MM.1S (cell line): ENCODE results near the gene JMJD7.

ENCODE experiments used
- DNase-seq: peaks from one replicate; pipeline ENCODE4 v3.0.0-alpha.2; 2015
- H2AFZ ChIP-seq: fragments of 300-600 bp; sonication (generic); 2 replicates; pipeline ENCODE4 v1.6.0; 2016; ENCODE audit warnings: antibody characterized with exemption, low read length
- H3F3A ChIP-seq: fragments of 300-600 bp; sonication (generic); 2 replicates; pipeline ENCODE4 v1.6.1; 2016; ENCODE audit warnings: mild to moderate bottlenecking, antibody characterized with exemption, low read length, moderate library complexity, mixed read lengths; ENCODE audit not compliant: insufficient read depth
- H3K27ac ChIP-seq: fragments of 300-600 bp; sonication (generic); 2 replicates; pipeline ENCODE4 v1.5.1; 2016; ENCODE audit warnings: mild to moderate bottlenecking, low read length
- H3K27me3 ChIP-seq: fragments of 300-600 bp; sonication (generic); replicated peaks from 2 replicates; pipeline ENCODE4 v1.6.0; 2016; ENCODE audit warnings: low read length; ENCODE audit not compliant: insufficient read depth
- H3K36me3 ChIP-seq: fragments of 300-600 bp; sonication (generic); replicated peaks from 2 replicates; pipeline ENCODE4 v1.6.1; 2016; ENCODE audit warnings: mild to moderate bottlenecking, low read length, mixed read lengths; ENCODE audit not compliant: insufficient read depth
- H3K4me1 ChIP-seq: fragments of 300-600 bp; sonication (generic); 2 replicates; pipeline ENCODE4 v1.6.1; 2016; ENCODE audit warnings: low read length, mixed read lengths
- H3K4me2 ChIP-seq: fragments of 300-600 bp; sonication (generic); 2 replicates; pipeline ENCODE4 v1.6.0; 2016; ENCODE audit warnings: low read depth, low read length
- H3K4me3 ChIP-seq: fragments of 300-600 bp; sonication (generic); 2 replicates; pipeline ENCODE4 v1.5.1; 2016; ENCODE audit warnings: low read length, mixed read lengths
- H3K79me2 ChIP-seq: fragments of 300-600 bp; sonication (generic); 2 replicates; pipeline ENCODE4 v1.6.1; 2016; ENCODE audit warnings: mixed run types, low read length, mixed read lengths
- H3K9ac ChIP-seq: fragments of 300-600 bp; sonication (generic); 2 replicates; pipeline ENCODE4 v1.6.1; 2016; ENCODE audit warnings: low read length, mixed read lengths
- H3K9me2 ChIP-seq: fragments of 300-600 bp; sonication (generic); replicated peaks from 2 replicates; pipeline ENCODE4 v1.6.1; 2016; ENCODE audit warnings: mild to moderate bottlenecking, low read length, mixed read lengths; ENCODE audit not compliant: insufficient read depth
- H3K9me3 ChIP-seq: fragments of 300-600 bp; sonication (generic); replicated peaks from 2 replicates; pipeline ENCODE4 v1.6.1; 2016; ENCODE audit warnings: mild to moderate bottlenecking, low read length, mixed read lengths; ENCODE audit not compliant: insufficient read depth
- H4K20me1 ChIP-seq: fragments of 300-600 bp; sonication (generic); 2 replicates; pipeline ENCODE4 v1.6.1; 2016; ENCODE audit warnings: mild to moderate bottlenecking, low read length, moderate library complexity, mixed read lengths; ENCODE audit not compliant: insufficient read depth
- EZH2 ChIP-seq: fragments of 300-600 bp; sonication (generic); optimal IDR thresholded peaks from 2 replicates; pipeline ENCODE3; 2017; ENCODE audit warnings: low read depth, mild to moderate bottlenecking, antibody characterized with exemption, low read length, mixed read lengths
- EZH2phosphoT487 ChIP-seq: fragments of 300-600 bp; sonication (generic); IDR thresholded peaks from 2 replicates; pipeline ENCODE4 v1.6.1; 2018; ENCODE audit warnings: antibody characterized with exemption, low read length
- TF ChIP-seq, protein P1 (sequence below): fragments of 300-600 bp; sonication (generic); IDR thresholded peaks from 2 replicates; pipeline ENCODE4 v1.5.1; 2016; ENCODE audit warnings: antibody characterized with exemption, low read length, mixed read lengths

The JMJD7 gene

DNA sequence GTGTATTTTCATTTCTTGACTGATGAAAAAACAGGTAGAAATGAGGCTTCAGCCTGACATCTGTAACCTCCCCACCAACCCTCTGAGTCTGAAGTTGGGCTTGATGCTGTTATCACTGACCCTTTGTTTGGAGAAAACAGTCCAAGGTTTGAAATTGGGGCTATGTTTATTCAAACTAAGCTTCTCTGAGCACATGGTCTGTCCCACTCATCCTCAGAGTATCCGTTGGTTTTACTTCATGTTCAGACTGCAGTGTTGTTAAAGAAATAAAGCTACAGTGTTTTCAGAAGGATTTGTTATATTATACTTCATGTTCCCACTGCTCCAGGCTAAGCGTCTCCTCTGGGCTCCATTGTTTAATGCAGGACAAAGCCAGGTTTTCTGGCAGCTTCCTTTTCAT is 47.6 kb upstream of the JMJD7 start:
- Histone ChIP-seq H3K27ac (peak overlapping the region; percentile 32; the same call in 1 of the 2 replicates), H3K36me3 (no peaks in the 10 kb centered on the region), H4K20me1 (no peaks in the 10 kb centered on the region), H3K4me2 (peak overlapping the region; percentile 45), H3K4me3 (no peak overlapping the region), H3K4me1 (peaks cover 20% of the 10 kb centered on the region), H3K79me2 (peaks cover 8% of the 10 kb centered on the region; the same call in 1 of the 2 replicates), H3F3A (peaks cover 14% of the 10 kb centered on the region), H3K9me3 (no peaks in the 10 kb centered on the region), H2AFZ (no peak overlapping the region), H3K9ac (no peak overlapping the region), H3K9me2 (no peaks in the 10 kb centered on the region), H3K27me3 (no peaks in the 10 kb centered on the region)
- TF ChIP-seq EZH2 (no peak), EZH2phosphoT487 (no peak)
- TF ChIP-seq, protein P1, sequence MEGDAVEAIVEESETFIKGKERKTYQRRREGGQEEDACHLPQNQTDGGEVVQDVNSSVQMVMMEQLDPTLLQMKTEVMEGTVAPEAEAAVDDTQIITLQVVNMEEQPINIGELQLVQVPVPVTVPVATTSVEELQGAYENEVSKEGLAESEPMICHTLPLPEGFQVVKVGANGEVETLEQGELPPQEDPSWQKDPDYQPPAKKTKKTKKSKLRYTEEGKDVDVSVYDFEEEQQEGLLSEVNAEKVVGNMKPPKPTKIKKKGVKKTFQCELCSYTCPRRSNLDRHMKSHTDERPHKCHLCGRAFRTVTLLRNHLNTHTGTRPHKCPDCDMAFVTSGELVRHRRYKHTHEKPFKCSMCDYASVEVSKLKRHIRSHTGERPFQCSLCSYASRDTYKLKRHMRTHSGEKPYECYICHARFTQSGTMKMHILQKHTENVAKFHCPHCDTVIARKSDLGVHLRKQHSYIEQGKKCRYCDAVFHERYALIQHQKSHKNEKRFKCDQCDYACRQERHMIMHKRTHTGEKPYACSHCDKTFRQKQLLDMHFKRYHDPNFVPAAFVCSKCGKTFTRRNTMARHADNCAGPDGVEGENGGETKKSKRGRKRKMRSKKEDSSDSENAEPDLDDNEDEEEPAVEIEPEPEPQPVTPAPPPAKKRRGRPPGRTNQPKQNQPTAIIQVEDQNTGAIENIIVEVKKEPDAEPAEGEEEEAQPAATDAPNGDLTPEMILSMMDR: no peak
- DNase-seq: no peak

DNA sequence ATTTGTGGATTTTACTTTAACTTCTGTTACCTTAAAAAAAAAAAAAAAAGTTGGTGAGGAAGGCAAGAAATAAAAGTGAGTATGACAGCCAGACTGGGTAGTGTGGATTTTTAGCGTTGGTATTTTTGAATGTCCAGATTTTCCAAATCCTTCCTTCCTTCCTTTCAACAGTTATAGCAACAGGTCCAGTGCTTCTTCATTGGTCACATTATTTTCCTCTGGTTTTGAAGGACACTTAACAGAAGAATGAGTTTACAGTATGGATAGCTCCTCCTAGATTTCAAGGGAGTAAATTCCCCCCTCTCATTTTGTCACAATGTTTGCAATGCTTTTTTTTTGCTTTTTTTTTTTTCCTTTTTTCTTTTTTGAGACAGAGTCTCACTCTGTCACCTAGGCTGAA is 47.2 kb upstream of the JMJD7 start:
- no peaks in the 10 kb centered on the region for H3K9me3 ChIP-seq
- no peaks in the 10 kb centered on the region for H3K9me2 ChIP-seq
- no peak overlapping the region for H2AFZ ChIP-seq
- no peak for DNase-seq
- peak overlapping the region; percentile 45; the same call in 1 of the 2 replicates for H3K4me2 ChIP-seq
- 0 out of 2 replicates have a peak, but pooled peaks cover 3% of the 10 kb centered on the region for H3K79me2 ChIP-seq
- H3K4me3 ChIP-seq: no peak overlapping the region
- H3K36me3 ChIP-seq: no peaks in the 10 kb centered on the region
- H3K27ac ChIP-seq: no peak overlapping the region
- H3K27me3 ChIP-seq: no peaks in the 10 kb centered on the region
- peaks cover 14% of the 10 kb centered on the region for H3F3A ChIP-seq
- no peak overlapping the region for H3K9ac ChIP-seq
- peaks cover 16% of the 10 kb centered on the region for H3K4me1 ChIP-seq
- TF ChIP-seq, protein P1: no peak
- TF ChIP-seq EZH2phosphoT487 (no peak), EZH2 (no peak)
- H4K20me1 ChIP-seq: no peaks in the 10 kb centered on the region

DNA sequence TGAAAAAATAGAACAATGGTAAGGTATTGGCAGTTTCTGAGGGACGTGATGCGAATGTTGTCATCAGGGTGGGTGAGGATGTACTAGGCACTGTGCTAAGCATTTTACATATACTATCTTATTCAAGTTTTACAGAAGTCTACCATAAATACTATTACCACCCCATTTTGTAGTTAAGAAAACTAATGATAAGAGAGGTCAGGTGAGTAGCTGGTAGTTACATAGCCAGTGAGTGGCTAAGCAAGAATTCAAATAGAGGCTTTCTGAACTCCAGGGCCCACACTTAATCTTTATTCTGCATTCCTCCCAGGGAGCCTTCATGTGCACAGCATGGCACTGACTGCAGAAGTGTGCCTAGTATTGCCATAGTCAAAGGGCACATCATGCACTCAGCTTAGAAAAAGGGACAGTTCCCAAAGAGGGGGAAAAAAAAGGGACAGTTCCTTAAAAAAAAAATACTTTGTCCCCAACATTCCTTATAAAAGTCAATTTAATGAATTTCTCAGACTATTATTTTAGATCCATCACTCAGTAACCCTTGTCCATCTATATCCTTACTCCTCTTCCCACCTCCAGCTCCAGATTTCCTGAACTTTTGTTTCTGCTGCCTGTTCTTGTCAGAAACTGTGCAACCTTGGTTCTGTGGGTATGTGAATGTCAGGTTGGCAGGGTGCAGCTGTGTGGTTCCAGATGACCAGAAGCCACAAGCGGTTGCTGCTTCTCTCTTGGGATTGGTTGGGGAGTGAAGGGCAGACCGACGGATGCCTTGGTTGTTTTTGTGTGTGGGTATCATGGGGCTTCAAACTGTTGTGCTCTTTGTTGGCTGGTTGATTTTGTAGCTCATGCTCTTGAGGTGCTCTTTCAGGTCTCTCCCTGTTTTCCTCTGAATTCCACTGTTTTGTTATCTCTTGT is 45.3 kb upstream of the JMJD7 start:
- Histone ChIP-seq H3K4me2 (no peak overlapping the region), H3F3A (peaks cover 14% of the 10 kb centered on the region), H2AFZ (no peak overlapping the region), H3K4me1 (peaks cover 15% of the 10 kb centered on the region), H4K20me1 (no peaks in the 10 kb centered on the region), H3K4me3 (no peak overlapping the region), H3K36me3 (no peaks in the 10 kb centered on the region), H3K9me2 (no peaks in the 10 kb centered on the region), H3K9me3 (no peaks in the 10 kb centered on the region), H3K27me3 (no peaks in the 10 kb centered on the region), H3K27ac (no peak overlapping the region), H3K9ac (no peak overlapping the region), H3K79me2 (no peaks in the 10 kb centered on the region)
- DNase-seq: no peak
- no peak for TF ChIP-seq EZH2phosphoT487
- TF ChIP-seq, protein P1: no peak
